Measurements from ENCODE around the gene PROKR2.

DNA sequence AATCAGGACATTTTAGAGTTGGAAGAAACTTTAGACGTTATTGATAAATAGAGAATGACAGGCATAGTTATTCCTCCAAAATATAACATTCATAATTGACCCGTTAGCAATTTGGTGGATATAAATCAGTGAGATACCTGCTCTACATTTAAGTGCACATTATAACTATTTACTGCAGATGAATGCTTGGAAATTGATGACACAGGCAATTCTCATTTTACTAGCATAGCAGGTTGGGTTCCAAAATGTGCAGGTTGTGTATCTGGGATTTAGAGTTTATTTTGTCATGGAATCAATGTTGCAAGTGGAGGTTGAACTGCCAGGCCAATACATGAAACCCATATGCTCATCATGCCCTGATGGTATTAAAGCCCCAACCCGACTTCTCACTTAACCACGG, 44.4 kb upstream of the PROKR2 start:
- no peak for TF ChIP-seq ZNF274 (IDR thresholded peaks at IDR 0.05; ENCODE audit: low read depth, low read length)
- no peak for TF ChIP-seq YY1 (IDR thresholded peaks at IDR 0.05; ENCODE audit: insufficient read depth, insufficient read length)
- no peak for TF ChIP-seq SUZ12 (IDR thresholded peaks at IDR 0.05; ENCODE audit: extremely low read depth, insufficient read depth, insufficient read length)
